Measurements from ENCODE around the gene CLIC4.
A peak's percentile ranks its signal among the peaks of the same experiment; 100 is the strongest.

CLIC4 gene

GRCh38 chr1:24764848-24765247 is 19.6 kb downstream of the CLIC4 start:
- peak overlapping the region in 1 of 2 donors; percentile 23 for H3K27ac ChIP-seq
- DNase-seq (ENCODE audit: low spot score): no peak
- H3K4me3 ChIP-seq: no peak overlapping the region
- no peak for TF ChIP-seq CTCF (IDR thresholded peaks at IDR 0.05)

GRCh38 chr1:24765308-24765988 is 20.2 kb downstream of the CLIC4 start:
- no peak for TF ChIP-seq CTCF (IDR thresholded peaks at IDR 0.05)
- no peak for DNase-seq (ENCODE audit: low spot score)
- no peak overlapping the region for H3K4me3 ChIP-seq
- peak overlapping the region; percentile 4 to 12 for H3K27ac ChIP-seq

- no peak for DNase-seq (ENCODE audit: low spot score)
- no peak for TF ChIP-seq CTCF (IDR thresholded peaks at IDR 0.05)
- Histone ChIP-seq H3K27ac (peak overlapping the region; percentile 23 to 88), H3K4me3 (no peak overlapping the region)
These were observed 22.1 kb downstream of the CLIC4 start for GRCh38 chr1:24767351-24767750.

- H3K27ac ChIP-seq: peak overlapping the region; percentile 82 to 88
- no peak overlapping the region for H3K4me3 ChIP-seq
- no peak for DNase-seq (ENCODE audit: low spot score)
- TF ChIP-seq CTCF (IDR thresholded peaks at IDR 0.05): no peak
These were observed 23.8 kb downstream of the CLIC4 start for GRCh38 chr1:24768873-24769605.

- no peak for DNase-seq (ENCODE audit: low spot score)
- peak overlapping the region; percentile 45 for H3K4me3 ChIP-seq
- H3K27ac ChIP-seq: peak overlapping the region; percentile 82 to 88
- TF ChIP-seq CTCF (IDR thresholded peaks at IDR 0.05): no peak
These were observed 24.7 kb downstream of the CLIC4 start for GRCh38 chr1:24769656-24770651.

GRCh38 chr1:24770881-24771280 is 25.6 kb downstream of the CLIC4 start:
- TF ChIP-seq CTCF (IDR thresholded peaks at IDR 0.05): no peak
- Histone ChIP-seq H3K27ac (peak overlapping the region; percentile 88 to 91), H3K4me3 (peak overlapping the region; percentile 45)

More at GRCh38 chr1:24770881-24771280, 25.6 kb downstream of the CLIC4 start:
- DNase-seq (ENCODE audit: low spot score): no peak

Measured in coronary artery (tissue), 2 donors.